Right atrium auricular region (tissue), 2 donors: Measurements from ENCODE around the gene IFNE. TPM values are rescaled to one million over a fixed set of nuclear protein-coding genes. Genes with fewer than 3 reads are reported as not detected.

Source experiments
- DNase-seq: peaks from one replicate; pipeline ENCODE4 v3.0.0-alpha.2; 2019; ENCODE audit warnings: low spot score
- H3K27ac ChIP-seq, 2 donors: fragments of 200-600 bp; sonication (generic); 1 replicate in 1 of 2; 2 replicates in 1 of 2; pipeline ENCODE4 v1.5.1; 2016 to 2019
- H3K27me3 ChIP-seq, 2 donors: fragments of 200-600 bp; sonication (generic); one replicate each; pipeline versions ENCODE4 v1.5.1 to v1.6.0; 2017 to 2019
- H3K36me3 ChIP-seq: fragments of 200-600 bp; sonication (generic); one replicate; pipeline ENCODE4 v1.5.1; 2016
- H3K4me1 ChIP-seq, 2 donors: fragments of 200-600 bp; sonication (generic); one replicate each; pipeline versions ENCODE4 v1.5.1 to v1.6.0; 2017 to 2019
- H3K4me3 ChIP-seq, 2 donors: fragments of 200-600 bp; sonication (generic); 1 replicate in 1 of 2; 2 replicates in 1 of 2; pipeline ENCODE4 v1.5.1; 2017 to 2019; ENCODE audit warnings: mild to moderate bottlenecking in 1 of 2, moderate library complexity in 1 of 2
- H3K9me3 ChIP-seq, 2 donors: fragments of 200-600 bp; sonication (generic); one replicate each; pipeline ENCODE4 v1.5.1; 2019
- CTCF ChIP-seq, 2 donors: fragments of 200-600 bp; sonication (generic); IDR thresholded peaks; one replicate each; pipeline ENCODE4 v1.5.1; 2019; ENCODE audit warnings: antibody characterized with exemption in 2 of 2
- total RNA-seq, 2 donors: library from RNA; depleted of rRNA; stranded (reverse); fragments of >200 nt; gene quantifications; one replicate each; pipeline ENCODE4 v1.1.0, GENCODE V29; 2016

IFNE gene
- total RNA-seq, 2 donors from 2014 or later, result not detected

GRCh38 chr9:21519855-21520434 is 37.8 kb upstream of the IFNE start:
- Histone ChIP-seq H3K27me3 (no peaks in the 10 kb centered on the region), H3K9me3 (peaks cover 0 to 5% of the 10 kb centered on the region in 2 donors), H3K36me3 (no peaks in the 10 kb centered on the region), H3K4me1 (no peaks in the 10 kb centered on the region), H3K4me3 (no peak overlapping the region), H3K27ac (no peak overlapping the region)
- no peak for DNase-seq
- TF ChIP-seq CTCF (IDR thresholded peaks at IDR 0.05), result no peak

GRCh38 chr9:21516796-21517195 is 34.7 kb upstream of the IFNE start:
- no peaks in the 10 kb centered on the region for H3K27me3 ChIP-seq
- H3K4me3 ChIP-seq, result no peak overlapping the region
- H3K36me3 ChIP-seq, result no peaks in the 10 kb centered on the region
- no peaks in the 10 kb centered on the region for H3K4me1 ChIP-seq
- no peak overlapping the region for H3K27ac ChIP-seq
- no peaks in the 10 kb centered on the region for H3K9me3 ChIP-seq
- no peak for TF ChIP-seq CTCF (IDR thresholded peaks at IDR 0.05)
- no peak for DNase-seq

- no peak for DNase-seq
- Histone ChIP-seq H3K4me3 (no peak overlapping the region), H3K4me1 (no peaks in the 10 kb centered on the region), H3K36me3 (no peaks in the 10 kb centered on the region), H3K27ac (no peak overlapping the region), H3K27me3 (no peaks in the 10 kb centered on the region), H3K9me3 (no peaks in the 10 kb centered on the region)
- no peak for TF ChIP-seq CTCF (IDR thresholded peaks at IDR 0.05)
These were observed 31.3 kb upstream of the IFNE start for GRCh38 chr9:21513431-21513830.

- no peaks in the 10 kb centered on the region for H3K36me3 ChIP-seq
- TF ChIP-seq CTCF (IDR thresholded peaks at IDR 0.05), result no peak
- no peaks in the 10 kb centered on the region for H3K9me3 ChIP-seq
- DNase-seq, result no peak
- H3K27ac ChIP-seq, result no peak overlapping the region
- no peaks in the 10 kb centered on the region for H3K4me1 ChIP-seq
- no peak overlapping the region for H3K4me3 ChIP-seq
- H3K27me3 ChIP-seq, result no peaks in the 10 kb centered on the region
These were observed 28.7 kb upstream of the IFNE start for GRCh38 chr9:21510806-21511205.

GRCh38 chr9:21507483-21507790 is 25.3 kb upstream of the IFNE start:
- no peak overlapping the region for H3K27ac ChIP-seq

More at GRCh38 chr9:21507483-21507790, 25.3 kb upstream of the IFNE start:
- H3K27me3 ChIP-seq, result no peaks in the 10 kb centered on the region
- H3K4me3 ChIP-seq, result no peak overlapping the region
- no peaks in the 10 kb centered on the region for H3K4me1 ChIP-seq
- H3K36me3 ChIP-seq, result no peaks in the 10 kb centered on the region
- TF ChIP-seq CTCF (IDR thresholded peaks at IDR 0.05), result no peak
- no peak for DNase-seq
- H3K9me3 ChIP-seq, result no peaks in the 10 kb centered on the region
